Lower leg skin (tissue), 4 donors: Measurements from ENCODE around the gene TCERG1L. TPM values are rescaled to one million over a fixed set of nuclear protein-coding genes. Genes with fewer than 3 reads are reported as not detected.

Experiments
- DNase-seq, 2 donors: peaks; one replicate each; pipeline ENCODE4 v3.0.0-alpha.2; 2019; ENCODE audit warnings: low spot score in 2 of 2
- H3K4me3 ChIP-seq: fragments of 200-600 bp; sonication (generic); 2 replicates; pipeline ENCODE4 v1.5.1; 2017; ENCODE audit warnings: mild to moderate bottlenecking, low read depth; ENCODE audit not compliant: poor library complexity, severe bottlenecking
- CTCF ChIP-seq, 3 donors: fragments of 450-650 bp; IDR thresholded peaks; one replicate each; pipeline ENCODE4 v1.5.1; 2016; ENCODE audit warnings: antibody characterized with exemption in 3 of 3, mild to moderate bottlenecking in 3 of 3, moderate library complexity in 2 of 3
- POLR2A ChIP-seq, 2 donors: fragments of 450-650 bp; IDR thresholded peaks; one replicate each; pipeline ENCODE4 v1.6.1; 2016 to 2017; ENCODE audit warnings: antibody characterized with exemption in 2 of 2, mild to moderate bottlenecking in 1 of 2, moderate library complexity in 1 of 2
- WGBS, 2 donors: methylation state at CpG; one replicate each; pipeline ENCODE4 v1.1.5; 2018; 5-methylcytosine and 5-hydroxymethylcytosine counted together
- intact Hi-C: fragments of 100-400 bp; cut with DNase I; formaldehyde crosslinking; loops from one replicate; pipeline ENCODE4 v1.15.0; 2023; ENCODE audit warnings: low total_unique reads
- total RNA-seq, 4 donors: library from RNA; depleted of rRNA; stranded (reverse); fragments of >200 nt; gene quantifications; one replicate each; pipeline ENCODE4 v1.1.0, GENCODE V29; 2016

Gene TCERG1L
- total RNA-seq, 4 donors from 2014 or later, result 0.57 to 1.1 (median 0.90) TPM

GRCh38 chr10:131203456-131204357 lies 107.8 kb downstream of the TCERG1L start:
- H3K4me3 ChIP-seq, result no peak overlapping the region
- TF ChIP-seq POLR2A (IDR thresholded peaks at IDR 0.05) (no peak), CTCF (IDR thresholded peaks at IDR 0.05) (no peak)
- WGBS, 2 donors, result 85 to 86% methylated on average over 22 of the region's 22 CpGs
- DNase-seq, result peak in 1 of 2 donors; percentile 59
- intact Hi-C loops, result no loop called here

GRCh38 chr10:131202990-131203389 lies 108.5 kb downstream of the TCERG1L start:
- peak in 1 of 2 donors; percentile 39 for DNase-seq
- 78 to 89% methylated on average over 11 of the region's 11 CpGs for WGBS, 2 donors
- intact Hi-C loops, result no loop called here

GRCh38 chr10:131201741-131202515 lies 109.6 kb downstream of the TCERG1L start:
- peak in 1 of 2 donors; percentile 56 for DNase-seq
- 94% methylated on average over 33 of the region's 33 CpGs for WGBS, 2 donors
- intact Hi-C loops, result no loop called here
- H3K4me3 ChIP-seq, result no peak overlapping the region
- TF ChIP-seq CTCF (IDR thresholded peaks at IDR 0.05), result no peak
- no peak for TF ChIP-seq POLR2A (IDR thresholded peaks at IDR 0.05)

More at GRCh38 chr10:131202990-131203389, 108.5 kb downstream of the TCERG1L start:
- no peak for TF ChIP-seq POLR2A (IDR thresholded peaks at IDR 0.05)
- TF ChIP-seq CTCF (IDR thresholded peaks at IDR 0.05), result no peak
- no peak overlapping the region for H3K4me3 ChIP-seq

- H3K4me3 ChIP-seq, result no peak overlapping the region
- DNase-seq, result peak in 1 of 2 donors; percentile 72
- TF ChIP-seq POLR2A (IDR thresholded peaks at IDR 0.05) (no peak), CTCF (IDR thresholded peaks at IDR 0.05) (no peak)
- 88 to 89% methylated on average over 21 of the region's 21 CpGs for WGBS, 2 donors
- intact Hi-C loops, result no loop called here
Observed at GRCh38 chr10:131200856-131201470, 110.6 kb downstream of the TCERG1L start.

GRCh38 chr10:131199646-131200045 lies 111.9 kb downstream of the TCERG1L start:
- TF ChIP-seq POLR2A (IDR thresholded peaks at IDR 0.05) (no peak), CTCF (IDR thresholded peaks at IDR 0.05) (no peak)
- H3K4me3 ChIP-seq, result no peak overlapping the region
- intact Hi-C loops, result no loop called here
- peak in 1 of 2 donors; percentile 32 for DNase-seq
- WGBS, 2 donors, result 50 to 63% methylated on average over 6 of the region's 6 CpGs
